CD4-positive, alpha-beta T cell (primary cell): ENCODE data around the gene QRSL1. TPM values are rescaled to one million over a fixed set of nuclear protein-coding genes. Genes with fewer than 3 reads are reported as not detected.

Source experiments
- ATAC-seq: fragments of 200-7000 bp; cut with Tn5 transposase; one replicate; pipeline ENCODE4 v1.10.0; 2022; ENCODE audit warnings: mild to moderate bottlenecking; ENCODE audit not compliant: poor library complexity
- CTCF ChIA-PET: fragments of 350-600 bp; sonication (Branson Sonifier 250); formaldehyde crosslinking; loops from one replicate; lab custom pipeline; 2021; ENCODE audit warnings: antibody characterized with exemption, inconsistent platforms; lab: Charles Lee
- POLR2A ChIA-PET: fragments of 350-600 bp; sonication (Branson Sonifier 250); formaldehyde crosslinking; loops from one replicate; lab custom pipeline; 2021; ENCODE audit warnings: antibody characterized with exemption, inconsistent platforms; lab: Charles Lee
- DNase-seq, 14 experiments: peaks; one replicate each; pipeline ENCODE4 v3.0.0-alpha.2; 2013 to 2020; ENCODE audit warnings: mixed read lengths in 2 of 14
- H3K27ac ChIP-seq, 2 donors: one replicate each; pipeline versions ENCODE4 v1.5.1 to v1.7.0; 2013; ENCODE audit warnings: low read length in 2 of 2, low read depth in 1 of 2, mild to moderate bottlenecking in 1 of 2
- H3K27me3 ChIP-seq, 2 experiments: 1 replicate in 1 of 2; 2 replicates in 1 of 2; pipeline versions ENCODE4 v1.6.1 to v1.7.0; 2013; ENCODE audit warnings: low read length in 2 of 2, control low read depth in 1 of 2, mild to moderate bottlenecking in 1 of 2, moderate library complexity in 1 of 2; ENCODE audit not compliant: insufficient read depth in 2 of 2, control insufficient read depth in 1 of 2
- H3K36me3 ChIP-seq: one replicate; pipeline ENCODE4 v1.6.1; 2013; ENCODE audit warnings: low read length, control low read depth; ENCODE audit not compliant: insufficient read depth
- H3K4me1 ChIP-seq: one replicate; pipeline ENCODE4 v1.6.1; 2013; ENCODE audit warnings: low read length, control low read depth; ENCODE audit not compliant: insufficient read depth
- H3K4me3 ChIP-seq: one replicate; pipeline ENCODE4 v1.5.1; 2013; ENCODE audit warnings: mild to moderate bottlenecking, low read length, moderate library complexity
- H3K9me3 ChIP-seq, 2 experiments: 1 replicate in 1 of 2; 2 replicates in 1 of 2; pipeline versions ENCODE4 v1.6.1 to v1.7.0; 2013; ENCODE audit warnings: low read length in 2 of 2, mild to moderate bottlenecking in 2 of 2, control low read depth in 1 of 2, moderate library complexity in 1 of 2; ENCODE audit not compliant: control insufficient read depth in 1 of 2, insufficient read depth in 1 of 2
- H3K27ac Mint-ChIP-seq: one replicate; pipeline ENCODE4 v1.8.0; 2020; ENCODE audit warnings: mixed read lengths
- H3K27me3 Mint-ChIP-seq: one replicate; pipeline ENCODE4 v1.8.0; 2021; ENCODE audit warnings: mixed read lengths
- H3K36me3 Mint-ChIP-seq: one replicate; pipeline ENCODE4 v1.8.0; 2021; ENCODE audit warnings: low read depth, mixed read lengths
- H3K4me1 Mint-ChIP-seq: one replicate; pipeline ENCODE4 v1.8.0; 2021; ENCODE audit warnings: low read depth, mixed read lengths
- H3K4me3 Mint-ChIP-seq: one replicate; pipeline ENCODE4 v1.8.0; 2020; ENCODE audit warnings: mild to moderate bottlenecking, mixed read lengths
- H3K9me3 Mint-ChIP-seq: one replicate; pipeline ENCODE4 v1.8.0; 2020; ENCODE audit warnings: mixed read lengths
- CTCF ChIP-seq: fragments of 200-600 bp; IDR thresholded peaks from one replicate; pipeline ENCODE4 v1.8.0; 2022; ENCODE audit warnings: antibody characterized with exemption, mild to moderate bottlenecking
- intact Hi-C, 2 experiments: fragments of 100-400 bp; cut with DNase I in 1 of 2; cut with micrococcal nuclease in 1 of 2; formaldehyde crosslinking; loops; one replicate each; pipeline versions ENCODE4 v1.15.1 to v1.9.0; 2023 to 2025; cut with DNase I, micrococcal nuclease
- total RNA-seq, 174 experiments: library from RNA in 2 of 174; stranded (reverse) in 2 of 174; gene quantifications; one replicate each; pipeline ENCODE4 v1.2.3 and lab custom pipeline; 2021 to 2026

Gene QRSL1
- total RNA-seq, 2 experiments from 2014 or later: 7.3 to 9.3 TPM

GRCh38 chr6:106612671-106613416, 16.5 kb upstream of the QRSL1 start:
- ATAC-seq: no peak
- Histone ChIP-seq H3K36me3 (peaks cover 18% of the 10 kb centered on the region), H3K4me3 (no peak overlapping the region), H3K4me1 (no peaks in the 10 kb centered on the region), H3K27ac (no peak overlapping the region), H3K27me3 (no peaks in the 10 kb centered on the region), H3K9me3 (no peaks in the 10 kb centered on the region)
- Mint-ChIP-seq H3K36me3 (peaks cover 54% of the 10 kb centered on the region), H3K27me3 (no peaks in the 10 kb centered on the region), H3K4me1 (peaks cover 5% of the 10 kb centered on the region), H3K27ac (no peak overlapping the region), H3K9me3 (no peaks in the 10 kb centered on the region), H3K4me3 (no peak overlapping the region)
- ChIA-PET POLR2A (no interaction called here), CTCF (interaction anchor here (1.3 kb wide), 1 partner anchor 168 kb away, joined by 4 read pairs; no protein-coding TSS in a partner anchor)
- TF ChIP-seq CTCF: no peak
- intact Hi-C loops: no loop called here
- DNase-seq: no peak

DNA sequence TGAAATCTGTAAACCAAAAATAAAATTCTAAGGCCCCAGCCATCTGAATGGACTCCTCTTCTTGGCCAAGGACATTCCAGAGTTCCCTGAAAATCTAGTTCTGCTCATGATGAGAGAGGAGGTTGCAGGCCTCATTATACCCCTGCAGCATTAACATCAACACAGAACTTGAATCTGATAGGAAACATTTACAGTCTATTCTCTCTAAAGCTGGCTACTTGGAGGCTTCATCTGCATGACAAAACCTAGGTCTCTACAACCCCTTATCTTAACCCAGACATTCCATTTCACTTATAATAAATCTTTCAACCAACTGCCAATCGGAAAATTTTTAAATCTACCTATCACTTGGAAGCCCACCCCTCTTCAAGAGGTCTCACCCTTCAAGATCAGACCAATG, 15.8 kb upstream of the QRSL1 start:
- CTCF ChIA-PET: interaction anchor here (1.3 kb wide), 1 partner anchor 169 kb away, joined by 4 read pairs; no protein-coding TSS in a partner anchor
- peaks cover 54% of the 10 kb centered on the region for H3K36me3 Mint-ChIP-seq

DNA sequence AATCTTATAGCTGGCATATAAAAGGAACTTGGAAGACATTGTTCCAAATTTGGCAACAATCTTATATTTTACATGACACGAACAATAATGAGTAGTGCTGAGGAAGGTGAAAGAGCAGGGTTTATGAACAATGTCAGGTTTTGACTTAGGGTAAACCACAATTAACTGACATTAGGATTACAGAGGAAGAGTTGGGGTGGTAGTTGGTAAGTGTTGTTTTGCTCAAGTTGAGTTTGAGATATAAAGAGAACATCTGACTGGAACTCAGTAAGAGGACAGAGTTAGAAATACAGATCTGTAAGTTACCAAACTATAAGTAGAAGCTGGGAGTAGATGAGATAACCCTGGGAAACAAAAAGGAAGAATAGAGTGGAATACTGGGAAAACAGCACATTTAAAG, 15.2 kb upstream of the QRSL1 start:
- no peaks in the 10 kb centered on the region for H3K27me3 Mint-ChIP-seq
- DNase-seq (no peak), ATAC-seq (no peak)
- Histone ChIP-seq H3K9me3 (no peaks in the 10 kb centered on the region), H3K4me3 (no peak overlapping the region), H3K27me3 (no peaks in the 10 kb centered on the region), H3K36me3 (peaks cover 21% of the 10 kb centered on the region), H3K4me1 (no peaks in the 10 kb centered on the region), H3K27ac (no peak overlapping the region)
- no peak overlapping the region for H3K27ac Mint-ChIP-seq
- ChIA-PET POLR2A (no interaction called here), CTCF (no interaction called here)
- intact Hi-C loops: no loop called here
- H3K4me1 Mint-ChIP-seq: no peaks in the 10 kb centered on the region
- no peaks in the 10 kb centered on the region for H3K9me3 Mint-ChIP-seq
- H3K4me3 Mint-ChIP-seq: no peak overlapping the region
- no peak for TF ChIP-seq CTCF
- H3K36me3 Mint-ChIP-seq: peaks cover 60% of the 10 kb centered on the region

More for the DNA sequence above, 15.8 kb upstream of the QRSL1 start:
- H3K27me3 ChIP-seq: no peaks in the 10 kb centered on the region
- no peak overlapping the region for H3K4me3 ChIP-seq
- TF ChIP-seq CTCF: no peak
- H3K9me3 Mint-ChIP-seq: no peaks in the 10 kb centered on the region
- POLR2A ChIA-PET: no interaction called here
- DNase-seq: no peak
- no peak overlapping the region for H3K27ac ChIP-seq
- peaks cover 18% of the 10 kb centered on the region for H3K36me3 ChIP-seq
- H3K4me1 Mint-ChIP-seq: no peaks in the 10 kb centered on the region
- no peaks in the 10 kb centered on the region for H3K4me1 ChIP-seq
- H3K4me3 Mint-ChIP-seq: no peak overlapping the region
- intact Hi-C loops: no loop called here
- no peak overlapping the region for H3K27ac Mint-ChIP-seq
- ATAC-seq: no peak
- no peaks in the 10 kb centered on the region for H3K27me3 Mint-ChIP-seq
- H3K9me3 ChIP-seq: no peaks in the 10 kb centered on the region
